B cell (primary cell): ENCODE measurements around the gene PRR16.

Source experiments
- CTCF ChIP-seq: fragments of 200-600 bp; IDR thresholded peaks from one replicate; pipeline ENCODE4 v1.8.0; 2022; ENCODE audit warnings: antibody characterized with exemption, mild to moderate bottlenecking
- EZH2 ChIP-seq: IDR thresholded peaks from 2 replicates; pipeline ENCODE4 v1.6.1; 2012; ENCODE audit warnings: borderline replicate concordance, low read depth, mild to moderate bottlenecking, moderate library complexity, low read length; ENCODE audit not compliant: insufficient read depth, poor library complexity, severe bottlenecking

- TF ChIP-seq EZH2: no peak
- TF ChIP-seq CTCF: no peak
Measured at GRCh38 chr5:120415985-120416384, 48.1 kb upstream of the PRR16 start.
